HuH-7.5 (cell line): ENCODE measurements around the gene CAPZA2.
A peak's percentile ranks its signal among the peaks of the same experiment; 100 is the strongest.

Source experiments
- DNase-seq: peaks from one replicate; pipeline ENCODE4 v3.0.0; 2011; ENCODE audit warnings: low spot score

CAPZA2 gene

DNA sequence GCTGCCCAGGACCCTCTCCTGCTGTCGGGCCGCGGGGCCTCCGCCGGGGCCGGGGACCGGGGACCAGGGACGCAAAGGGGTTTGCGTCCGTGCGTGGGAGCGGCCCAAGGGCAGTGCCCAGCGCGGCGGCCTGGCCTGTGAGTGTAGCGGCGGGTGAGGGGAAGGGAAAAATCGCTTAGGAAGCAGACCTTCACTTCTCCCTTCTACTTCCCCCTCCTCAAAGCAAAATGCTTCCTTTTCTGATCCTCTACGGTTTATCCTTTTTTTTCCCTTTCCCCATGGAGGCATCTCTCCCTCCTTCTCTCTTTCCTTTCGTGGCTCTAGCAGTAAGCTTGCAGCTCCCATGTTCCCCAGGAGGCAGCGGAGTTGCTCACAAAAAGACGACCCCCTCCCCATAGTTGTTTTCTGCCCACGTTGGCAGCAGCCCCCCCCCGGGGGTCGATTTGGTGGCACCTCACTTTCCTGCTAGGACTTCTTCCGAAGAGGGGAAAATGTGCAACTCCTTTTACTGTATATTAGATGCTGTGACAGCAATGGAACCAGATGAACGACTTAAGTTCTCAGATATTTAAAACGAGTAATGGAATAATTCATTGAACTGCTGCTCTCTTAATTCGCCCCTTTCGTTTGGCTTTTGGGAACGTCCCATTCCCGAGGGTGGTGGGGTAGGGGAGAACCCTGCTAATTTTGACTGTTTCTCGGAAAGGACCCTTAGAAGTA lies 724 bp downstream of the CAPZA2 start:
- DNase-seq: peak; percentile 19

DNA sequence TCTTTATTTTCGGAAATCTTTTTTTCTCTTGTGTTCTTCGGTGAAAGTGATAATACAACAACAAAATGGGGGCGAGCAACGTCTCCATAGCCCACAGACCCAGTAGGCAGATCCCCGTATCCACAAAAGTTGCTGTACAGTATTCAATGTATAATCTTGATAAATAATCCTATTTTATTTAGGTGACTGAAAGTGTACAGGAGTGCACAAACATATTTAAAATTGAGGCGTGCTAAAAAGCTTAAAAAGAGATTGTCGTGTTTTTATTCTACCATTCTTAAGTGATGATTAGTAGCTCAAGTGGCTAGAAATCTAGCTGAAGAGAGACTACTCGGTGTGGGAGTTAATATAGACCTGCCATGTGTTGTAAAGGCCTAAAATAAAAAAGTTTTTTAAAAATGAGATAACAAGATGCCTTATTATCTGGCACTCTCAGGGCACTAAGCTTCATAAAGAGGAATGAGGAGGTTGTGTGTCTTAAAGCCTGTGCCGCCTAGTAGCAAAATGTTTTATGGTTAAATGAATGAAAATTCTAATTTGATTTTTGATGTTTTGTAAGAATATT lies 1.6 kb downstream of the CAPZA2 start:
- no peak for DNase-seq

DNA sequence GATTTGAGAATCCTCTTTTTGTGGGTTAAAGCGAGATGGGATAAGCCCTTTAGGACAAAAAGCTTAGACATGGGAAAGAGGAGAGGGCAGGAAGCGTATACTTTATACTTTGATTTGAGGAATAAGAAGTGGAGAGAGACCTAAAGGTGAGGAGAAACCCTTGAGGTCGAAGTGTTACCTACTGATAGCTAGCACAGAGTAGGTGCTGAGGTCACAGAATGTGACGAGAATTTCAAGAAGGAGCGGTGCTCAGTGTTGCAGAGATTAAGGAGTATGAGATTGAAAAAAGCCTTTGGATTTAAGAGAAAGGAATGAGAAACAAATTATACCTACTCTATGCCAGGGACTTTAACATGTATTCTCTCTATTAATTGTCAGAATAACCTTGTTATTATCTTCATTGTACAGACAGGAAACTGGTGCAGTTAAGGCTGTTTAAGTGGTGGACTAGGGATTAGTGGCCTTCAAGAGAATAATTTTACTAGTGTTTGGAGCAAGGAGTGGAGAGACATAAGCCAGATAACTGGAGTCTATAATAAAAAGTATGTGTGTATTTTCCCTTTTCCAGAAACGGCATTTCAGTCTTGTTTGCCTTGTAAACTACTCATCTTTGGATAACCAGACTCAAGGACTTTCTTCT lies 8.8 kb downstream of the CAPZA2 start:
- no peak for DNase-seq

GRCh38 chr7:116872026-116872425 lies 9.6 kb downstream of the CAPZA2 start:
- DNase-seq: no peak

GRCh38 chr7:116873619-116874018 lies 11.2 kb downstream of the CAPZA2 start:
- DNase-seq: no peak

GRCh38 chr7:116876664-116877442 lies 14.5 kb downstream of the CAPZA2 start:
- no peak for DNase-seq

GRCh38 chr7:116877443-116878217 lies 15.2 kb downstream of the CAPZA2 start:
- DNase-seq: no peak

DNA sequence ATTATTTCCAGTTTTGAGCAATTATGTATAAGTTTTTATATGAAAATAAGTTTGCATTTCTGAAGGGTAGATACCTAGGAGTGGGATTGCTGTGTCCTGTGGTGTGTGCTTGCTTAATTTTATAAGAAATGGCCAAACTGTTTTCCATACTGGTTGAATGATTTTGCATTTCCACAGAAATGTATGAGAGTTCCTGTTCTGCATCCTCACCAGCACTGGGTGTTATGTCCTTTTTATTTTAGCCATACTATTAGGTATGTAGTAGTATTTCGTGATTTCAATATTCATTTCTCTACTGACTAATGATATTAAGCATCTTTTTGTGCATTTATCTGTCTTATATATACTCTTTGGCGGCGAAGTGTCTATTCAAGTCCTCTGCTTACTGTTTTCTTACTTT lies 22.3 kb downstream of the CAPZA2 start:
- DNase-seq: no peak

GRCh38 chr7:116885724-116886123 lies 23.3 kb downstream of the CAPZA2 start:
- DNase-seq: no peak

- no peak for DNase-seq
Observed at GRCh38 chr7:116886543-116887156, 24.3 kb downstream of the CAPZA2 start.

DNA sequence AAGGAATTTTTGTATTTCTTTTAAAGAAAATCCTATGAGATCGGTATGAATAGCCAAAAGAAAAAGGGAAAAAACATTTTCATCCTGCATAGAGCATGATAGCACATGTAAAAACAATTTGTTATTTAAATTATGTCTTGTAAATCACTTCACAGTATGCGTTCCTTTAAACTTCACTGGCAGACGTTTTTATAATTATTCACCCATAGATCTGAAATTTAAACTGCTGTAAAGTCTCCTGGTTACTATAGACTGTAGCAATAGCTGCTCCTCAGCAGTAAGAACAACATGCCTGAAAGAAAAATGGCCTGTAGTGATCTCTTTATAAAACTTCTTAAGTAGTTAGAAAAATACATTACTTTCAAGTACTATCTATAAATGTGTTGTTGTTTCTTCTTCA lies 26.5 kb downstream of the CAPZA2 start:
- DNase-seq: no peak

DNA sequence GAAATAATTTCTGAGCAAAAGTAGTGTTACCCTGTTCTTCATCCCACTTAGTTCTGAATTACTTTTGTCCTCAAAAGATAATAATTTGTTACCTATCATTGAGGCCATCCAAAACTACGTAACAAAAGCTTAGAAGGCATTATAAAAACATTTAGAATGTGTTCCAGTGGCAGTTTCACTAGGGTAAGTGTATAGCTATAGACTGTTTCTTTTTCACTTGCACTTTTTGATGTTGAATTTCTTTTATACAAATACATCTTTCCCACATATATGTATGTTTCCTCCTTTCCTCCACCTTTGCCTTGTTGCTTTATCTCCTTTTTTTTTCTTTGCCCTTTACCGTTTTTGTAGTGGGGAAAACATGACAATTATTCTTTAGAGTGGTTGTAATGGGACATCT lies 33.5 kb downstream of the CAPZA2 start:
- no peak for DNase-seq

DNA sequence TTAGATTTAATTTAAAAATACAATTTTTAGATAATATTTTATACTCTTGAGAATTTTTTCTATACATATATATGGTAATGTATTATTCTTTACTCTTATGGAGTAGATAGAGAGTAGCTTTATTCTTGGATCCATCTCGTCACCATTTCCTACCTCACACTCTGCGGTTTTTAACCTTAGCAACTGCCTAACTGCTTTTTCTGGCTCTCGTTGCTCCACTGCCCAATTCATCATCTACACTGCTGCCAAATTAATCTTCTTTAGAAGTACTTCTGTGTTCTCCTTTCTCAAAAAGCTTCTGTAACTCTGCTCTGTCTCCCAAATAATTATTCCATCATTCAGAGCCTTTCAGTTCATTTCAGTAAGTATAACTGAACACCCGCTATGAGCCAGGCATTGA lies 35.3 kb downstream of the CAPZA2 start:
- no peak for DNase-seq

DNA sequence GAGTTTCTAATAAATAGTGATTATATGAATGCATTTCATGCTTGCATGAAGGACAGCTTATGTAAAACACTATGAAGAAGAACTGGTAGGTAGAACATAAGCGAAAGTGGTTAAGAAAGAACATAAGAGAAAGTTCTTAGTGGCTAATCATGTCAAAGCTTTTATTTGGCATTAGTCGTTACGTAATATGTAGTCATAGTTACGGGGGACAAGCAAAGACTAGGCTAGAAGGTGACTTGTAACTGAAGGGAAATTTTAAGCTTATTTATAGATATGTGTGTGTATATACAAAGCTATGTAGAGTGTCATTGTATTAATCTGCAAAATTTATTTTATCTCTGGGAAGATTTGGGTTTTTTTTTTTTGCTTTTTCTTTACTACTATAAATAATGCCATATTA lies 36.9 kb downstream of the CAPZA2 start:
- no peak for DNase-seq

DNA sequence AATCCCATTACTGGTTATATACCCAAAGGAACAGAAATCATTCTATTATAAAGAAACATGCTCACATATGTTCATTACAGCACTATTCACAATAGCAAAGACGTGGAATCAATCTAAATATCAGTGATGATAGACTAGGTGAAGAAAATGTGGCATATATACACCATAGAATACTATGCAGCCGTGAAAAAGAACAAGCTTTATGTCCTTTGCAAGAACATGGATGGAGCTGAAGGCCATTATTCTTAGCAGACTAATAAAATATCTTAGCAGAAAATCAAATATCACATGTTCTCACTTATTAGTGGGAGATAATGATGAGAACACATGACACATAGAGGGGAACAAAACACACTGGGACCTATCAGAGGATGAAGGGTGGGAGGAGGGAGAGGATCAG lies 38.8 kb downstream of the CAPZA2 start:
- no peak for DNase-seq

- DNase-seq: no peak
Observed at GRCh38 chr7:116902867-116903266, 40.5 kb downstream of the CAPZA2 start.

DNA sequence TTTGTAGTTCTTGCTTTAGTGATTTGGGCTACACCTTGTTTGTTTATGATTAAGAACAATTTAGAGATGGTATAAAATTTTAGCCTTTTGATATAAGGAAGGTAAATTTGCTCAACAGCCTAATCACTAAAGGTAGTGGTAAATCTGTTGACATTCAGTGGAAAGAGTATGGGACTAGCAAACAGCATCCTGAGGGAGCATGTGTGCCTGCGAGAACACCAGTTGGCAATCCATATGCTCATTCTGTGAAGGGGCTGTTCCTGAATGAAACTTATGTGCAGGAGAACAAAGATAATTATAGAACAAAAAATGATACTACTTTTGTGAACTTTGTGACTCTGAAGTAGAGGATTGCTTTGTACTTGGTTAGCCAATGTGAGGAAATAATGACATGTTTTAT lies 44.0 kb downstream of the CAPZA2 start:
- no peak for DNase-seq

DNA sequence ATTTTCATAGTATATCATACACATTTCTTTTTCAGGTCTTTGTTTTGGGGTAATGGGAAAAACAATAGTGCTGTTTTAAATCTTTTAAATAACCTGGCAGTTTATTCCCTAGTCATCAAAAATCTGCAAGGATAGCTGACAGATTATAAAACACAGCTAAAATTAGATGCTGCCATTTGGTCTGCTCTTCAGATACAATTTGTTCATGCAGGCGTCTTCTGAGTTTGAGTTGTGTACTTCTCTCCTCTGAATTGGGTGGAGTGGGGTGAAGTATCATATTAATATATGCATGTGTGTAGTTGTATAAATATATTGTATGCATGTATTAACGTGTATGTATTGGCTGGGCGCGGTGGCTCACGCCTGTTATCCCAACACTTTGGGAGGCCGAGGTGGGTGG lies 48.0 kb downstream of the CAPZA2 start:
- no peak for DNase-seq

- no peak for DNase-seq
Observed at GRCh38 chr7:116911801-116912200, 49.4 kb downstream of the CAPZA2 start.

- DNase-seq: no peak
Observed at GRCh38 chr7:116912269-116912909, 50.0 kb downstream of the CAPZA2 start.

DNA sequence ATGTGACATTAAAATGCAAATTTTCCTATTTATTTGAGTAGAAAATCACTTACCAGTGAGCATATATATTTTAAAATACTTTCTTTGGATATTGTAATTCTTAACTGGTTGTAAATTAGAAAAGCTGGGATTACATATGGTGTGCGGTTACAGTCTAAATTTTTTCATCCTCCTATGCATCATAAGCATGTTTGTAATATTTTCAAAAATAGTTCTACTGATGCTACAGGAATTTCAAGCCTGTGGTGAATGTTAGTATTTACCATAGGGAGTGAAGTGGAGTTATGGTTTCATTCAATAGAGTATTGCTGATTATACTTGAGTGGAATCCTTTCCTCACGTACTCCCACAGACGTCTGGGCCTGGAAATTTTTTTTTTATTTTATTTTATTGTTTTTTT lies 56.3 kb downstream of the CAPZA2 start:
- DNase-seq: no peak
